ENCODE data around the gene ASH1L. TPM values are rescaled to one million over a fixed set of nuclear protein-coding genes. Genes with fewer than 3 reads are reported as not detected.

ASH1L gene
- total RNA-seq, 4 donors from 2014 or later, result 58.3 to 101 (median 73.8) TPM

- peak overlapping the region; percentile 70 to 98 (median 80) for H3K4me3 ChIP-seq
- peak; percentile 93 to 97 (median 97) for DNase-seq
- peaks cover 0 to 34% (median 8%) of the 10 kb centered on the region in 4 donors for H3K4me1 ChIP-seq
- no peaks in the 10 kb centered on the region for H3K27me3 ChIP-seq
- H3K27ac ChIP-seq, result peak overlapping the region; percentile 93 to 99 (median 96)
- peaks cover 0 to 31% (median 0%) of the 10 kb centered on the region in 3 donors for H3K36me3 ChIP-seq
- no peaks in the 10 kb centered on the region for H3K9me3 ChIP-seq
- TF ChIP-seq CTCF (IDR thresholded peaks at IDR 0.05) (peak in 1 of 6 experiments; percentile 18), POLR2A (IDR thresholded peaks at IDR 0.05) (peak; percentile 90 to 91)
These were observed 238.4 kb downstream of the ASH1L start for GRCh38 chr1:155324037-155324716.

- peak; percentile 79 to 95 (median 95) for DNase-seq
- Histone ChIP-seq H3K4me3 (peak overlapping the region; percentile 70 to 98 (median 80)), H3K9me3 (no peaks in the 10 kb centered on the region), H3K4me1 (peaks cover 0 to 34% (median 8%) of the 10 kb centered on the region in 4 donors), H3K36me3 (peaks cover 0 to 31% (median 0%) of the 10 kb centered on the region in 3 donors), H3K27me3 (no peaks in the 10 kb centered on the region), H3K27ac (peak overlapping the region; percentile 93 to 99 (median 96))
- no peak for TF ChIP-seq CTCF (IDR thresholded peaks at IDR 0.05)
- TF ChIP-seq POLR2A (IDR thresholded peaks at IDR 0.05), result peak in 1 of 2 donors; percentile 5
These were observed 238.9 kb downstream of the ASH1L start for GRCh38 chr1:155323729-155324036.

- DNase-seq, result peak; percentile 80 to 93 (median 92)
- H3K4me1 ChIP-seq, result peaks cover 0 to 34% (median 8%) of the 10 kb centered on the region in 4 donors
- peak overlapping the region; percentile 93 to 99 (median 96) for H3K27ac ChIP-seq
- peaks cover 0 to 32% (median 0%) of the 10 kb centered on the region in 3 donors for H3K36me3 ChIP-seq
- no peaks in the 10 kb centered on the region for H3K9me3 ChIP-seq
- no peaks in the 10 kb centered on the region for H3K27me3 ChIP-seq
- H3K4me3 ChIP-seq, result peak overlapping the region; percentile 70 to 98 (median 80)
- TF ChIP-seq CTCF (IDR thresholded peaks at IDR 0.05) (peak; percentile 96 to 99 (median 98)), POLR2A (IDR thresholded peaks at IDR 0.05) (peak; percentile 4 to 6)
These were observed 239.5 kb downstream of the ASH1L start for GRCh38 chr1:155322953-155323728.

- no peaks in the 10 kb centered on the region for H3K27me3 ChIP-seq
- TF ChIP-seq POLR2A (IDR thresholded peaks at IDR 0.05), result no peak
- no peak for TF ChIP-seq CTCF (IDR thresholded peaks at IDR 0.05)
- H3K4me3 ChIP-seq, result peak overlapping the region; percentile 70 to 98 (median 80)
- H3K27ac ChIP-seq, result peak overlapping the region; percentile 93 to 99 (median 96)
- peaks cover 0 to 34% (median 8%) of the 10 kb centered on the region in 4 donors for H3K4me1 ChIP-seq
- H3K9me3 ChIP-seq, result no peaks in the 10 kb centered on the region
- DNase-seq, result peak in 1 of 3 donors; percentile 55
- peaks cover 0 to 32% (median 0%) of the 10 kb centered on the region in 3 donors for H3K36me3 ChIP-seq
These were observed 240.0 kb downstream of the ASH1L start for GRCh38 chr1:155322571-155322952.

GRCh38 chr1:155321639-155322503, 240.7 kb downstream of the ASH1L start:
- H3K27ac ChIP-seq, result peak overlapping the region; percentile 68 to 99 (median 84)
- H3K4me3 ChIP-seq, result peak overlapping the region in 3 of 4 donors; percentile 70 to 98 (median 82)
- DNase-seq, result peak in 1 of 3 donors; percentile 47
- peaks cover 0 to 26% (median 0%) of the 10 kb centered on the region in 3 donors for H3K36me3 ChIP-seq
- no peaks in the 10 kb centered on the region for H3K9me3 ChIP-seq
- H3K4me1 ChIP-seq, result peaks cover 0 to 38% (median 8%) of the 10 kb centered on the region in 4 donors
- H3K27me3 ChIP-seq, result no peaks in the 10 kb centered on the region
- TF ChIP-seq POLR2A (IDR thresholded peaks at IDR 0.05), result no peak
- no peak for TF ChIP-seq CTCF (IDR thresholded peaks at IDR 0.05)

Data from Peyer's patch (tissue), 4 donors.